Measurements from ENCODE around the gene HEATR3. TPM values are rescaled to one million over a fixed set of nuclear protein-coding genes. Genes with fewer than 3 reads are reported as not detected.

HEATR3 gene
- total RNA-seq, 1 donor from 2014 or later: 31.2 TPM

DNA sequence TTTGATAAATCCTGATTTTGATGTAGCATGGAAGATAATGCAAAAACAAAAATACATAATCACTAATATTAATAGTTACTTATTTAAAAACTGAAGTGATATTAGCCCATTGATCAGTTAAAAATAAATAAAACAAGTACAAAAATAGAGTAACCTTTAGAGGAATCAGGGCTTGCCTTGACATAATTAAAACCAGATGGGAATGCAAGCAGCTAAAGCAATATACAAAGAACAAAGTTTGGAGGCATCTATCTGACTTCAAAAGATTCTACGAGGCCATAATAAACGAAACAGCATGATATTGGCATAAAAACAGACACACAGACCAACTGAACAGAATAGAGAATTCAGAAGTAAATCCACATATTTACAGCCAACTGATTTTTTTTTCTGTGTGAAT lies 15.0 kb upstream of the HEATR3 start:
- no peak for DNase-seq (ENCODE audit: low read depth)

DNA sequence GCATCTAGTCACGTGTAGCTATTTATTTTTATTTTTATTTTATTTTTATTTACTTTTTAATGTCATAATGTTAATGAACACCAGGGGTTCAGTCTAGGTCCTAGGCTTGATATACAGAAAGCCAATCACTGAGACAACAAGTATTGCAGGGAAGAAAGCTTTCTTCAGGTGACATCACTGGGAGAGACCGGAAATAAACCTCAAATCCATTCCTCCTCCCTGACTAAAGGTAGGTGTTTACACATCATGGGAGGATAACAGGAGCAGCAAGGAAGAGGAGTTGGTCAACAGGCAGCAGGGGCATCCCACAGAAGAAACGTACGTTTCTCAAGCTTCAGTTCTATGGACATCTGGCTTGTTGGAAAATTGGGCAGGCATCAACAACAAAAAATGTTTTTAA lies 9.5 kb upstream of the HEATR3 start:
- no peak for DNase-seq (ENCODE audit: low read depth)

DNA sequence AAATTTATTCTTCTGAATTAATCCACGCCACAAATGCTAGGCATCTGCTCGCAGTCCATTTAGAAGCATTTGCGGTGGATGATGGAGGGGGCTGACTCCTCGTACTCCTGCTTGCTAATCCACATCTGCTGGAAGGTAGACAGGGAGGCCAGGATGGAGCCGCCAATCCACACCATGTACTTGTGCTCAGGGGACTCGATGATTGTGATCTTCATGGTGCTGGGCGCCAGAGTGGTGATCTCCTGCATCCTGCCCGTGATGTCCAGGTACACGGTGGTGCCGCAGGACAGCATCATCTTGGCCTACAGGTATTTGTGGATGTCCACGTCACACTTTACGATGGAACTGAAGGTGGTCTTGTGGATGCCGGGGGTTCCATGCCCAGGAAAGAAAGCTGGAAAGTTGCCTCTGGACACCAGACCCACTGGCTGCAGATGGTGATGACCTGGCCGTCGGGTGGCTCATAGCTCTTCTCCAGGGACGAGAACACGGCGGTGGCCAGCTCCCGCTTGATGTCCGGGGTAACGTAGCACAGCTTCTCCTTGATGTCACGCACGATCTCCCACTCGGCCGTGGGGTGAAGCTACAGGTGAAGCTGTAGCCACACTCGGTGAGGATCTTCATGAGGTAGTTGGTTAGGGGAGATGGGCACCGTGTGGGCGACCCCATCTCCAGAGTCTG lies 7.5 kb upstream of the HEATR3 start:
- DNase-seq (ENCODE audit: low read depth): no peak

DNA sequence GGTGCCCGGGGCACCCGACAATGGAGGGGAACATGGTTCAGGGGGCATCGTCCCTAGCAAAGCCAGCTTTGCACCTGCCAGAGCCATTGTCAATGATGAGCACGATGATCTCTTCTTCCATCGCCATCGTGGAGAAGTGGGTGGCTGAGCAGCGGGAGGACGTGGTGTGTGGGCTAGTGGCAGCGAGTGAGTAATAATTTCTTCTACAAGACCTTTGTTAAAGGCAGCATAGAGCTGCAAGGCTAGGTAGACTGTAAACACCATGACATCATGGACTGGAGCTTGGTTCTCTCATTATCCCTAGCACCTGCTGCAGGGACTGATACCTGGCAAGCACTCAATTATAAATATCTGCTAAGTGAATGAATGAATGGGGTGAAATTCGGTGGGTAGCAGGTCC lies 6.7 kb upstream of the HEATR3 start:
- no peak for DNase-seq (ENCODE audit: low read depth)

DNA sequence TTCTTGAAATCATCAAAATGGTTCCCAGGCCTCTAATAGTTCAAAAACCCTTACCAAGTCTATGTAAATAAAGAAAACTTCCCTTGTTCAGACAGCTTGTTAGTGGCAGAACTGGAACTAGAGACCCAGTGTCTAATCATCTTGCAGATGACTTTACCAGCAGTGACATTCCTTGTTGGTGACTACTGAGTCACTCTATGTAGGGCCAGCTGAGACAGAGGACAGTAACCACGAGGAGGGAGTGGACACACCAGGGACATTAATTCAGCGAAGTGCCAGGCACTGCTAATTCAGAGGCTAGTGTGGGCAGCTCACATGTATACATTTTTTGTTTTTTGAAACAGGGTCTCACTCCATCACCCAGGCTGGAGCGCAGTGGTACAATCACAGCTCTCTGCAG lies 6.1 kb upstream of the HEATR3 start:
- peak; percentile 52 for DNase-seq (ENCODE audit: low read depth)

DNA sequence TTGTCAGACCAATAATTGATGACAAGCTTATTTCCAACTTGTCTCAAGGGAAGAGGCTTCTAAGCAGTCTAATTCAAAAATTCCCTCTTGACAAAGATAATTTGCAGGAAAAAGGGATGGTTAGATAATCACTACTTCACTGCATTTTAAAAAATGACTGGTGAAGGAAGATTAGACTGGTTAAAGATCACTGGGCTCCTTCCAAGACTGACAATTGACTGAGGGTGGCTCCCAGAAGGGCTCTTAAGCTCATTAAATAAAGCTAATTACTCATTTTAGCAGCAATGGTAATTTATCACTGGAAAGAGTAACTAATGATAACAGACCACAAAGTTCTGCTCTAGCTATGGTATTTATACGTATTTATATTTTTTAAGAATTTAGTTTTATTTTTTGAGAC lies 4.4 kb upstream of the HEATR3 start:
- no peak for DNase-seq (ENCODE audit: low read depth)

DNA sequence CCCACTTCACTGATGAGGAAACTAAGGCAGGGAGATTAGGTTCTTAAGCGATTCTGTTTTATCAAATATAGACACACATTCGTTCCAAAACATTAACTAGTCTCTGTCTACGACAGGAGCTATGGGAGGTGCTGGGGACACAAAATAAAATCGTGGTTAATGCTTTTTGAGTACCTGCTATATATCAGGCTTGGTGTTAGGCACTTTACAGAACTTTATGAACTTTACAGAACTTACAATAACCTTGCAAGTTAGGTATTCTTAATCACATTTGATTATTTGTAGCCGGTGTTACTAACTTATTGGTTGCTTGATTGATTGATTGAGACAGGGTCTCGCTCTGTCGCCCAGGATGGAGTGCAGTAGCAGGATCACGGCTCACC lies 538 bp upstream of the HEATR3 start:
- no peak for DNase-seq (ENCODE audit: low read depth)

DNA sequence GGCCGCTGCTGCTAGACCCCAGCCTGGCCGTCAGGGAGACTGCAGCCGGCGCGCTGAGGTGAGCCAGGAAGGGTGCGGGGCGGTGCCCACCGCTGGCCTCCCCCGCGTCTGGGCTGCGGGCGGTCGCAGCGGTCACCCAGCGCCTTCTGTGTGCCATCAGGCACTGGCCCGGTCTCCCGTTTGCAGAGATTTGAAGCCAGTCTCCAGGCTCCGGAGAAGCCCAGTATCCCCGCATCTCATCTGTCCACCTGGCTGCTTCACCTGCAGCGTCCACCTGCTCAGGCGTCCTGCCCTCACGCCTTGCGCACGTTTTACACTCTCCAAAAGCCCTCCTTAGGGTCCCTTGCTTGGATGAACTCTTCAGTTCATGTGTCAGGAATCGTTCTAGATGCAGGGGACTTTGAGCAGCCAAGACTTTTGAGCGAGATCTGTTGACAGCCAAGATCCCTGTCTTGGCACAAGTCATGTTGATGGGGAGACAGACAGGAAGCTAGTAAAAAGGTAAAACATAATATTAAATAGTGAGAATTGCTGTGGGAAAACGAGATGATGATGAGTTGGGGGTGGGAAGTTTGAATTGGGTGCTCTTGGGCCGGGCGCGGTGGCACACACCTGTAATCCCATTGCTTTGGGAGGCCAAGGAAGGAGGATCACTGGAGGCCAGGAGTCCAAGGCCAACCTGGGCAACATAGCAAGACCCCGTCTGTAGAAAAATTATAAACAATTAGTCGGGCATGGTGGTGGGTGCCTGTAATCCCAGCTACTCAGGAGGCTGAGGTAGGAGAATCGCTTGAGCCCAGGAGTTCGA lies 916 bp downstream of the HEATR3 start:
- DNase-seq (ENCODE audit: low read depth): no peak

DNA sequence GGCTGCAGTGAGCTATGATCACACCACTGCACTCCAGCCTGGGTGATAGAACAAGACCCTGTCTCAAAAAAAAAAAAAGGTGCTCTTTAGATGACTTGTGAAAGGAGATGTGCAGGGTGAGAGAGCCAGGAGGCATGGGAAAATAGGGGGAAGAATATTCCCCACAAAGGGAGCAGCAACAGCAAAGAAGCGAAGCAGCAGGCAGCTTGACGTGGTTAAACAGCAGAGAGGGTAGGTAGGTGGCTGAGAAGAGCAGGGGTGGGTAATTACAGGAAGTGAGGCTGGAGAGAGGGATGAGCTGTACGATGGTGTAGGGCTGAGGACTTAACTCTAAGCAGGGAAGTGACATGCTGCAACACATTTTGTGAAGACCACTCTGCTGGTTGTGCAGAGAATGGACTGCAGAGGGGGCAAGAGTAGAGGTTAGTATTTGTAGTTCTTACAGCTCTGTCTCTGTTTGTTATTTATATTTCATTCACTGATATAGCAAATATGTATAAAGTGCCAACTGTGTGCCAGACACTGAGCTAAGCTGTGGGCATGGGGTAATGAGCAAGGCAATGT lies 1.6 kb downstream of the HEATR3 start:
- peak; percentile 57 for DNase-seq (ENCODE audit: low read depth)

DNA sequence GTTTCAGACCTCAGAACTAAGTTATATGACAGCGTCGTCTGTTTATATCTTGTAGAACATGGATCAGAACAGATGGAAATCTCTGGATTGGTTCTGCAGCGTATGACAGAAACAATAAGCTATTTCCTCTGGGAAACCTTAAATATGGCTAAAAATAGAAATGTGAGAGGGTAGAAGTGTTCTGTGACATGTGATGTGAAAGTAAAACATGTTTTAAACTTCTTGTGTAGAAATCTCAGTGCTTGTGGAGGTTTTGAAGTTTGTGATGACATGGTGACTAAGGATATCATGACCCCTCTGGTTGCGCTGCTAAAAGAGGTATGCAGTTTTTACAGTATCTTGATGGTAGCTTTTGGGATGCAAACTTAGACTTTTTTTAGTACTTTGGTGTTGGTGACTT lies 2.8 kb downstream of the HEATR3 start:
- peak; percentile 38 for DNase-seq (ENCODE audit: low read depth)

DNA sequence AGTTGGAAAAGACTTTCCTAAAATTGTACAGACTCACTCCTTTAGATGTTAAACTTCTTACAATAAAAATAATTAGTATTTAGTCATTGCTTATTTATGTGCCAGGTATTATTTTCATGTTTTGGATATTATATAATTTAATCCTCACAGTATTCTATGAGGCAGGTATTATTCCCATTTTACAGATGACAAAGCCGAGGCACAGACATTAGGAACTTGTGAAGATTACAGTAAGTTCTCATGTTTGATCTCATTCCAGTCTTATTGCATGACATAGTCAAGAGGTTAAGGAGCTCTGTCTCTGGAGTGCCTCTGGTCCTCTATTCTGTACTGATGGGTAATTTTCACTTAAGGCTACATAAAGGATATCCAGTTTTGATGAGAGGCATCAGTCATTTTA lies 3.3 kb downstream of the HEATR3 start:
- no peak for DNase-seq (ENCODE audit: low read depth)

DNA sequence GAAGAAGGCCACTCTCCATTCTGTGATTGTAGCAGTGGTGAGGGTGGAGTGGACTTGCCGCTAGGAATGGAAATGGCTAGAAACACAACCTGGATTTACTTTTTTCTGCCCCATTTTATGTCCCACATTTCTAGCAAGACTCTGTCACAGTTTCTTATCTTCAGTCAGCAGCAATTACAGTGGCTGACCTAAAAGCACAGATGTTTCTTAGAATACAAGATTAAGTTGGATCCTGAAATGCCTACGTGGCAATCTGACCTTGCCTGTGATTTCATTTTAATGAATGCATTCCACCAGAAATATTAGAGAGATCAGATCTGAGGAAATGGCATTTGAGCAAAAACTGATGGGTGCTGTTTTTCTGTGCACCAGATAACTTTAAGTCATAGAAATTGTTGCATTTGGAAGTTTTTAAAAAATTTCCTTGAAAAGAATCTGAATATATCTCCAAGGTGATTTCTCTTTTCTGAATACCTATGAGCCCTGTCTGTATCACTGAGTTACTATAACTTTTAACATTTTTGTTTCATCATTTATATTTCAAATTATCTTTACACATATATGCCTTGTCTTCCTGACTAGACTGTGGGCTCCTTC lies 5.4 kb downstream of the HEATR3 start:
- no peak for DNase-seq (ENCODE audit: low read depth)

DNA sequence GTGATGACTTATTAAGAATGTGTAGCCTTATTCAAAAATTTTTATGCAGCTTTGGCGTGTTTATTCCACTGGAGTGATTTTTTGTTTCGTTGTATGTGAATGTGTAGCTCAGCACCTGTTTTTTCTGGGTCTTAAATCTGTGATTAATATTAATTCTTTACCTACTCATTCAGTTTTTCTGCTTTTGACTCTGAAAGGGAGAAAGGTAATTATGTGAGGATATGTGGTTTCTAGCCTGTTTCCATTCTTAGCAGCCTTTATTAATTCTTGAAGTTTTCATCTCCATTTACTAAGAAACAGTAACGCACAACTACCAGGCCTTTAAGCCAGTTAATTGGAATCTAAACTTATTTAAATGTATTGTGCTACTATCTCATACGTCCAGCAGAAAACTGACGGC lies 7.0 kb downstream of the HEATR3 start:
- DNase-seq (ENCODE audit: low read depth): no peak

DNA sequence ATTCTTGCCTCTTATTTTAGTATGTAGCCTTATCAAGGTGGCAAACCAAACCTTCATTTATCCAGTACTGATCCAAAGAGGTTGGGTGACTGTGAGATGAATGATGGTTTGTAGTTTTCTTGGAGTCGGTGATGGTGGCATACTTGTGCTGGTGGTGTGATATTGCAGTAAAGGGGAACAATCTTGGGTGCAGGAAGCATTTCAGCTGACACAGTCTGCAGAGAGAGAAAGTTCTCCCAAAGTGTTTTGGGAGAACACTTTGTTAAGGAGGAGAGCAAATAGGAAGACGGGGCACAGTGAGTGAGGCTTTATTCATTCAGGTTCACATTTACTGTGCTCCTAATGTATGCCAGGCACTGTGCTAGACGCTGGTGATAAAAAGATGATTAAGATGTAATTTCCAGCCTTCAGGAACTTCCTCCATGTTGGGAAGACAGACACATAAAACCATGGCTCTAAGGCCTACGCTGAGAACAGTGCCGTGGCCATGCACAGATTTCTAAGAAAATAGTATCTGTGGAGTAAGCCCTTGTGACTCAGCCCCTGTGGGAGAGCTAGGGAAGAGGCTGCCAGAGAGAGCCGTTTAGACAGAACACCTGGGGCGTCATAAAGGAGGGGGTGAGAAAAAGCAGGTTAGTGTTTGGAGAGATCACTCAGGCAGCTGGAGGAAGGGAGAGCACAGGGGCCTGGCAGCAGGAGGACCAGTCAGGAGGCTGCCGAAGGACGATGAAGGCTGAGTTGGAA lies 13.8 kb downstream of the HEATR3 start:
- no peak for DNase-seq (ENCODE audit: low read depth)

DNA sequence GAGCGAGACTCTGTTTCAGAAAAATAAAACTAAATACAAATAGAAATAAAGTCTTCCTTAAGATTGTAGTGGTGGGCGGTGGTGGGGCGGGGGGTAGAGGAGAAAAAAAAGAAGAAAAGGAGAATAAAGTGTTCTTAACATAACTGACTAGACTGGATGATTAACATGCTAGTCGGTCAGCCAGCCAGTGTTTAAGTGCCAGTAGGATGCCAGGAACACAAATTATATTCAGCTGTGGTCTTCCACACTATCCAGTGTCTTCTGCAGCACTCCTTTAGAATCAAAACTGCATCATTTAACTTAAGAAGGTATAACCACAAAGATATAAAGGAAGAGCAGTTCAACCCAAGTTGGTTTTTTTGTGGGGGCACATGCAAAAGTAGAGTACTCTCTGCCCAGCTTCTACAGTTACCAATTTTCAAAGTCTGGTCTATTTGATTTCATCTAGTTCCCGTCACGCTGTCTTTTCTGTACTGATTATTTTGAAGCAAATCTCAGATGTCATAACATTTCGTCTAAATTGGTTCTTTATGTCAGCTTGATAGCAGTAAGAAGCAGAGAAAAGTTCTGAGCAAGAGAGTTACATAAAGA lies 15.8 kb downstream of the HEATR3 start:
- no peak for DNase-seq (ENCODE audit: low read depth)

DNA sequence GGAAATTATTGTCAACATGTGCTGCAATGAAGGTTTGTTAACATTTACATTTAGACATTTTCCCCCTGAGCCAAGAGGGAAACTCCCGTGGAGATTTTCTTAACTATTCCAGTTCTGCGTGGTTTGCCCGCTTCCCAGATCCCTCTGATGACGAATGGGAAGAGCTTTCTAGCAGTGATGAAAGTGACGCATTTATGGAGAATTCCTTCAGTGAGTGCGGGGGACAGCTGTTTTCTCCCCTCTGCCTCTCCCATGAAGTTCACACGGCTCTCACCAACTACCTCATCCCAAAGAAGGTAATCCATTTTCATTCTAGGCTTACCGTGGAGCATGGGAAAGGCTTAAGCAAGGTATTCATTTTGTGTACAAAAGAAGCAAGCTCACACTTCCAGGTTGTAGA lies 18.2 kb downstream of the HEATR3 start:
- no peak for DNase-seq (ENCODE audit: low read depth)

DNA sequence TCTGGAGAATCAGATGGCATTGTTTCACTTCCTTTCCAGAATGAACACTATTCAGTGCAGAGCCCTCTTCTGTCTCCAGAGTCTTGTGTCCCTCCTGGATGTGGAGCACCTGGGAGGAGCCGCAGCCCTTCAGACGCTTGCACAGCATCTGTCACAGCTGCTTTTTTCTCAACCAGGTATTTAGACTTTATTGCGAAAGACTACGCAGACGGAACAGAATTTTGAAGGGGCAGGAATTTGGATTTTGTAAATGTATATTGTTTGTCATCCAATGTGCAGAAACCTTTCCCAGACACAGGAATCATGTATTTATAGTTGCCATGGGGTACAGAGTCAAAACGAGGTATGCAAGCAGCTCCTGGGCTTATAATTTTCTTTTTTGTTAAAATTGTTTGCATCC lies 20.4 kb downstream of the HEATR3 start:
- DNase-seq (ENCODE audit: low read depth): no peak

DNA sequence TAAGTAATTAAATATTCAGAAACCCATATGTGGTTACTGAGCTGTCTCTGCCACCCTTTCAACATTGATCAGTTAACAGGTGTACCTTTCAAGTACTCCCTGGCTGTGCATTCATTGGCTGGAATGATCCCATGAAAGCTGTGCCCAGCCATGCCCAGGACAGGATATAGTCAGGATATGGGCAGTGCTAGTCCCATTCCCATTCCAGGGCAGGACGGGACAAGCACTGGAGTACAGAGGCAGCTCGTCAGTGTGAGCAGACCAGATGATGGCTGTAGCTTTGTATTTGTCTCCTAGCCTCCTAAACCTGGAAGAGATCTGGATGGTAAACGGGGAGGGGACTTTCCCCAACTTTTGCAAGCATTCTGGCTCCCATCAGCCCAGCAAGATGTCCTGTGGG lies 22.5 kb downstream of the HEATR3 start:
- DNase-seq (ENCODE audit: low read depth): no peak

DNA sequence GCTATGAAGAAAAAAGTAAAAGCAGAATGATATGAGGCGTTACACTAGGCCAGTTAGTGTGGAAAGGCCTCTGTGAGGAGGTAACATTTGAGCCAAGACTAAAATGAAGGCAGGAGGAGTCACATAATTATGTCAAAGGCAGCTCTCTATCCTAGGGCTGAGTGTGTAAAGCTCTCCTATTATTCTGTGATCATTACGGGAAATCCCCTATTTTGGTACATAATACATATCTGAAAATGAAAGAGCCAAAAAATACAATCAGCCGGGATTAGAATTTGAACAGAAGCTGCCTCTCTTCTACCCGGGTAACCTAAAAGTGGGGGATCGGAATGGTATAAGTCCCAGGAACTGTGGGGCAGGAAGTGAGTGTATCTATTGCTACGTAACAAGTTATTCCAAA lies 27.1 kb downstream of the HEATR3 start:
- no peak for DNase-seq (ENCODE audit: low read depth)

DNA sequence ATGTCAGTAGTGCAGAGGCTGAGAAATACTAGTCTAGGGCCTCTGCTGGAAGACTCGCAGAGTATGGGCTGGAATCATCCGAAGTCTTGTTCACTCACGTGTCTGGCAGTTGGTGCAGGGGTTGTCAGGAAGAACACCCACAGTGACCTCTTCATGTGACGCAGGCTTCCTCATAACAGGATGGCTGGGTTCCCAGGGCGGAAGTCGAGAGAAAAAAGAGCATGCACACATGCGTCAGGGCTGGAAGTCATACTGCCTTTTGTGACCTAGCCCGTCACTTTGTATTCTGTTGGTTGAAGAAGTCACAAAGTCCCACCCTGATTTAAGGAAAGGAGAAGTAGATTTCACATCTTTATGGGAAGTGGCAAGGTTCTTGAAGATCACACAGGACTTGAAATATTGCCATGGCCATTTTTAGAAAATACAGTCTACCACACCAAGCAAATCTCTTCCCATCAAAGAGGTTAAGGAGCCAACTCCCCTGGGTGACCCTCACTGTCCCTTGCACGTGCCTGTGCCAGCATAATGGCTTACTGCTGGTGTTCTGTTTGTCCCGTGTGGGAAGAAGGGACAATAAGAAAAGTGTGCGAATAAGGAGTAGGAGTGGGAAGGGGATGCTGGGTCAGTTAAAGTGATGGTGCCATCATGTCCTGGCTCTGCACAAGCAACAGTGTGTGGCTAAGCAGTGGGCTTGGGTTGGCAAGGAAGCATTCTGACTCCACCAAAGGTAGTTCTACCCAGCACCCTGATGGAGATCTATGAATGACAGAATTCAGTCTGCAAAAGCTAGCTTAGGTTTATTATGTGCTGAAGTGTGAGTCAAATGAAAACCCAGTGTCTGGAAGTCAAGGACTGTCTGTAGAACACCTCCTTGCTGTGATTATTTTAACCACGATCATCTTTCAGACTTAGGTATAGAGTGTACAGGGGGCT lies 28.1 kb downstream of the HEATR3 start:
- DNase-seq (ENCODE audit: low read depth): no peak

Measured in myocyte (in vitro differentiated cells).